SJCRH30 (cell line): ENCODE data around the gene C1QTNF12. TPM values are rescaled to one million over a fixed set of nuclear protein-coding genes. Genes with fewer than 3 reads are reported as not detected.

ENCODE experiments used
- DNase-seq, 2 experiments: peaks; one replicate each; pipeline ENCODE4 v3.0.0-alpha.2; 2015 to 2020
- H3K27ac ChIP-seq: fragments of 250-450 bp; sonication (Bioruptor Pico); 2 replicates; pipeline ENCODE4 v1.5.1; 2020; ENCODE audit warnings: mild to moderate bottlenecking, moderate library complexity
- H3K27me3 ChIP-seq: fragments of 250-450 bp; sonication (Bioruptor Pico); 2 replicates; pipeline ENCODE4 v1.5.1; 2020; ENCODE audit warnings: mild to moderate bottlenecking, moderate library complexity
- H3K36me3 ChIP-seq: fragments of 250-450 bp; sonication (Bioruptor Pico); 2 replicates; pipeline ENCODE4 v1.5.1; 2020; ENCODE audit warnings: mild to moderate bottlenecking, moderate library complexity
- H3K4me1 ChIP-seq: fragments of 250-450 bp; sonication (Bioruptor Pico); 2 replicates; pipeline ENCODE4 v1.5.1; 2020; ENCODE audit warnings: mild to moderate bottlenecking, moderate library complexity
- H3K4me3 ChIP-seq: fragments of 250-450 bp; sonication (Bioruptor Pico); 2 replicates; pipeline ENCODE4 v1.5.1; 2020; ENCODE audit warnings: mild to moderate bottlenecking, moderate library complexity
- H3K9me3 ChIP-seq: fragments of 250-450 bp; sonication (Bioruptor Pico); replicated peaks from 2 replicates; pipeline ENCODE4 v1.5.1; 2020; ENCODE audit warnings: mild to moderate bottlenecking, moderate library complexity
- total RNA-seq: library from RNA; depleted of rRNA; stranded (reverse); fragments of >200 nt; shearing (Covaris generic); gene quantifications from 2 replicates; pipeline ENCODE4 v1.2.3, GENCODE V29; 2014

Gene C1QTNF12
- total RNA-seq, 1 experiment from 2014 or later: not detected

GRCh38 chr1:1225913-1226312 is 20.6 kb downstream of the C1QTNF12 start:
- Histone ChIP-seq H3K27ac (no peak overlapping the region), H3K36me3 (peaks cover 71% of the 10 kb centered on the region), H3K4me3 (no peak overlapping the region), H3K9me3 (no peaks in the 10 kb centered on the region), H3K27me3 (no peaks in the 10 kb centered on the region), H3K4me1 (no peaks in the 10 kb centered on the region)
- no peak for DNase-seq

GRCh38 chr1:1225238-1225845 is 21.2 kb downstream of the C1QTNF12 start:
- H3K9me3 ChIP-seq: no peaks in the 10 kb centered on the region
- no peak overlapping the region for H3K27ac ChIP-seq
- no peaks in the 10 kb centered on the region for H3K4me1 ChIP-seq
- H3K4me3 ChIP-seq: no peak overlapping the region
- H3K27me3 ChIP-seq: no peaks in the 10 kb centered on the region
- DNase-seq: no peak
- H3K36me3 ChIP-seq: peaks cover 77% of the 10 kb centered on the region

- no peaks in the 10 kb centered on the region for H3K27me3 ChIP-seq
- H3K27ac ChIP-seq: no peak overlapping the region
- no peaks in the 10 kb centered on the region for H3K4me1 ChIP-seq
- H3K4me3 ChIP-seq: no peak overlapping the region
- H3K36me3 ChIP-seq: peaks cover 86% of the 10 kb centered on the region
- no peaks in the 10 kb centered on the region for H3K9me3 ChIP-seq
- no peak for DNase-seq
These were observed 22.6 kb downstream of the C1QTNF12 start for GRCh38 chr1:1223891-1224290.

GRCh38 chr1:1223321-1223720 is 23.2 kb downstream of the C1QTNF12 start:
- Histone ChIP-seq H3K27ac (no peak overlapping the region), H3K9me3 (no peaks in the 10 kb centered on the region), H3K4me3 (no peak overlapping the region), H3K36me3 (peaks cover 87% of the 10 kb centered on the region), H3K4me1 (no peaks in the 10 kb centered on the region), H3K27me3 (no peaks in the 10 kb centered on the region)
- no peak for DNase-seq

GRCh38 chr1:1222575-1223225 is 23.8 kb downstream of the C1QTNF12 start:
- Histone ChIP-seq H3K36me3 (peaks cover 87% of the 10 kb centered on the region), H3K9me3 (no peaks in the 10 kb centered on the region), H3K27me3 (no peaks in the 10 kb centered on the region), H3K4me1 (no peaks in the 10 kb centered on the region), H3K27ac (no peak overlapping the region), H3K4me3 (no peak overlapping the region)
- DNase-seq: no peak

GRCh38 chr1:1221887-1222574 is 24.5 kb downstream of the C1QTNF12 start:
- H3K27ac ChIP-seq: no peak overlapping the region
- H3K4me3 ChIP-seq: no peak overlapping the region
- H3K4me1 ChIP-seq: no peaks in the 10 kb centered on the region
- no peaks in the 10 kb centered on the region for H3K9me3 ChIP-seq
- DNase-seq: no peak
- peaks cover 87% of the 10 kb centered on the region for H3K36me3 ChIP-seq
- no peaks in the 10 kb centered on the region for H3K27me3 ChIP-seq

- H3K27me3 ChIP-seq: no peaks in the 10 kb centered on the region
- no peaks in the 10 kb centered on the region; the same call in 1 of the 2 replicates for H3K4me1 ChIP-seq
- DNase-seq: no peak
- H3K36me3 ChIP-seq: peaks cover 74% of the 10 kb centered on the region
- H3K4me3 ChIP-seq: no peak overlapping the region
- H3K27ac ChIP-seq: no peak overlapping the region
- no peaks in the 10 kb centered on the region for H3K9me3 ChIP-seq
These were observed 26.3 kb downstream of the C1QTNF12 start for GRCh38 chr1:1220197-1220596.

GRCh38 chr1:1219341-1219740 is 27.2 kb downstream of the C1QTNF12 start:
- Histone ChIP-seq H3K9me3 (no peaks in the 10 kb centered on the region), H3K4me3 (no peak overlapping the region), H3K27me3 (no peaks in the 10 kb centered on the region), H3K4me1 (no peaks in the 10 kb centered on the region; the same call in 1 of the 2 replicates), H3K27ac (no peak overlapping the region), H3K36me3 (peaks cover 65% of the 10 kb centered on the region)
- no peak for DNase-seq

GRCh38 chr1:1218524-1219200 is 27.9 kb downstream of the C1QTNF12 start:
- H3K4me3 ChIP-seq: no peak overlapping the region
- no peak overlapping the region for H3K27ac ChIP-seq

GRCh38 chr1:1217621-1218523 is 28.6 kb downstream of the C1QTNF12 start:
- peaks cover 55% of the 10 kb centered on the region for H3K36me3 ChIP-seq
- H3K27me3 ChIP-seq: no peaks in the 10 kb centered on the region
- peaks cover 5% of the 10 kb centered on the region; the same call in 1 of the 2 replicates for H3K4me1 ChIP-seq
- H3K4me3 ChIP-seq: no peak overlapping the region
- no peak for DNase-seq
- H3K27ac ChIP-seq: no peak overlapping the region
- no peaks in the 10 kb centered on the region for H3K9me3 ChIP-seq

More at GRCh38 chr1:1218524-1219200, 27.9 kb downstream of the C1QTNF12 start:
- Histone ChIP-seq H3K36me3 (peaks cover 60% of the 10 kb centered on the region), H3K9me3 (no peaks in the 10 kb centered on the region), H3K4me1 (no peaks in the 10 kb centered on the region; the same call in 1 of the 2 replicates), H3K27me3 (no peaks in the 10 kb centered on the region)
- DNase-seq: no peak

- DNase-seq: no peak
- no peaks in the 10 kb centered on the region for H3K27me3 ChIP-seq
- peaks cover 8% of the 10 kb centered on the region; the same call in 1 of the 2 replicates for H3K4me1 ChIP-seq
- no peaks in the 10 kb centered on the region for H3K9me3 ChIP-seq
- H3K4me3 ChIP-seq: no peak overlapping the region
- H3K36me3 ChIP-seq: peaks cover 46% of the 10 kb centered on the region
- no peak overlapping the region for H3K27ac ChIP-seq
These were observed 29.5 kb downstream of the C1QTNF12 start for GRCh38 chr1:1216770-1217620.

GRCh38 chr1:1215881-1216605 is 30.5 kb downstream of the C1QTNF12 start:
- peaks cover 36% of the 10 kb centered on the region for H3K36me3 ChIP-seq
- H3K9me3 ChIP-seq: no peaks in the 10 kb centered on the region
- no peak overlapping the region for H3K4me3 ChIP-seq
- H3K4me1 ChIP-seq: peaks cover 13% of the 10 kb centered on the region; the same call in 1 of the 2 replicates
- no peak overlapping the region for H3K27ac ChIP-seq
- H3K27me3 ChIP-seq: no peaks in the 10 kb centered on the region
- no peak for DNase-seq
